Chondrocyte (in vitro differentiated cells): ENCODE results near the gene ITPR1. TPM values are rescaled to one million over a fixed set of nuclear protein-coding genes. Genes with fewer than 3 reads are reported as not detected.

ENCODE experiments used
- DNase-seq: peaks from one replicate; pipeline ENCODE4 v3.0.0; 2021; ENCODE audit warnings: mixed read lengths, low spot score
- H3K27ac Mint-ChIP-seq: one replicate; pipeline ENCODE4 v1.8.0; 2021; ENCODE audit warnings: mild to moderate bottlenecking, moderate library complexity, mixed read lengths; ENCODE audit not compliant: unreplicated experiment
- H3K27me3 Mint-ChIP-seq: 2 replicates; pipeline ENCODE4 v1.8.0; 2021; ENCODE audit warnings: low read depth, mixed read lengths
- H3K36me3 Mint-ChIP-seq: 2 replicates; pipeline ENCODE4 v1.8.0; 2021; ENCODE audit warnings: low read depth, mixed read lengths
- H3K4me1 Mint-ChIP-seq: 2 replicates; pipeline ENCODE4 v1.8.0; 2021; ENCODE audit warnings: low read depth, mild to moderate bottlenecking, mixed read lengths
- H3K4me3 Mint-ChIP-seq: one replicate; pipeline ENCODE4 v1.8.0; 2021; ENCODE audit warnings: mild to moderate bottlenecking, moderate library complexity, mixed read lengths; ENCODE audit not compliant: unreplicated experiment
- H3K9me3 Mint-ChIP-seq: 2 replicates; pipeline ENCODE4 v1.8.0; 2021; ENCODE audit warnings: low read depth, mixed read lengths
- total RNA-seq: library from RNA; stranded (reverse); gene quantifications from 3 replicates; pipeline ENCODE4 v1.2.1, GENCODE V29; 2021
- TF ChIP-seq, protein P1 (sequence below): fragments of 200-600 bp; sonication (generic); IDR thresholded peaks from 2 replicates; pipeline ENCODE4 v1.5.0; 2021; ENCODE audit warnings: antibody characterized with exemption, mild to moderate bottlenecking, moderate library complexity

The ITPR1 gene
- total RNA-seq, 1 donor from 2014 or later: 45.0 TPM

- Mint-ChIP-seq H3K36me3 (peaks cover 3% of the 10 kb centered on the region), H3K4me1 (peaks cover 70% of the 10 kb centered on the region), H3K4me3 (no peak overlapping the region), H3K27me3 (no peaks in the 10 kb centered on the region), H3K27ac (no peak overlapping the region), H3K9me3 (no peaks in the 10 kb centered on the region)
- DNase-seq: no peak
- TF ChIP-seq, protein P1, sequence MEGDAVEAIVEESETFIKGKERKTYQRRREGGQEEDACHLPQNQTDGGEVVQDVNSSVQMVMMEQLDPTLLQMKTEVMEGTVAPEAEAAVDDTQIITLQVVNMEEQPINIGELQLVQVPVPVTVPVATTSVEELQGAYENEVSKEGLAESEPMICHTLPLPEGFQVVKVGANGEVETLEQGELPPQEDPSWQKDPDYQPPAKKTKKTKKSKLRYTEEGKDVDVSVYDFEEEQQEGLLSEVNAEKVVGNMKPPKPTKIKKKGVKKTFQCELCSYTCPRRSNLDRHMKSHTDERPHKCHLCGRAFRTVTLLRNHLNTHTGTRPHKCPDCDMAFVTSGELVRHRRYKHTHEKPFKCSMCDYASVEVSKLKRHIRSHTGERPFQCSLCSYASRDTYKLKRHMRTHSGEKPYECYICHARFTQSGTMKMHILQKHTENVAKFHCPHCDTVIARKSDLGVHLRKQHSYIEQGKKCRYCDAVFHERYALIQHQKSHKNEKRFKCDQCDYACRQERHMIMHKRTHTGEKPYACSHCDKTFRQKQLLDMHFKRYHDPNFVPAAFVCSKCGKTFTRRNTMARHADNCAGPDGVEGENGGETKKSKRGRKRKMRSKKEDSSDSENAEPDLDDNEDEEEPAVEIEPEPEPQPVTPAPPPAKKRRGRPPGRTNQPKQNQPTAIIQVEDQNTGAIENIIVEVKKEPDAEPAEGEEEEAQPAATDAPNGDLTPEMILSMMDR: no peak
Measured at GRCh38 chr3:4719046-4719501, 225.9 kb downstream of the ITPR1 start.

- peaks cover 72% of the 10 kb centered on the region for H3K4me1 Mint-ChIP-seq
- H3K36me3 Mint-ChIP-seq: peaks cover 5% of the 10 kb centered on the region
- TF ChIP-seq, protein P1: peak; percentile 73
- DNase-seq: no peak
- no peaks in the 10 kb centered on the region for H3K27me3 Mint-ChIP-seq
- H3K9me3 Mint-ChIP-seq: no peaks in the 10 kb centered on the region
- no peak overlapping the region for H3K4me3 Mint-ChIP-seq
- H3K27ac Mint-ChIP-seq: peak overlapping the region; percentile 70
Measured at GRCh38 chr3:4720316-4721075, 227.3 kb downstream of the ITPR1 start.

GRCh38 chr3:4721511-4721911, 228.4 kb downstream of the ITPR1 start:
- DNase-seq: no peak
- Mint-ChIP-seq H3K36me3 (peaks cover 8% of the 10 kb centered on the region), H3K27ac (peak overlapping the region; percentile 84), H3K4me3 (no peak overlapping the region), H3K27me3 (no peaks in the 10 kb centered on the region), H3K9me3 (no peaks in the 10 kb centered on the region), H3K4me1 (peaks cover 68% of the 10 kb centered on the region)
- TF ChIP-seq, protein P1: no peak

GRCh38 chr3:4722103-4722502, 229.0 kb downstream of the ITPR1 start:
- H3K36me3 Mint-ChIP-seq: peaks cover 9% of the 10 kb centered on the region
- TF ChIP-seq, protein P1: peak; percentile 80
- no peaks in the 10 kb centered on the region for H3K27me3 Mint-ChIP-seq
- DNase-seq: no peak
- peaks cover 64% of the 10 kb centered on the region for H3K4me1 Mint-ChIP-seq
- H3K27ac Mint-ChIP-seq: peak overlapping the region; percentile 84
- no peak overlapping the region for H3K4me3 Mint-ChIP-seq
- no peaks in the 10 kb centered on the region for H3K9me3 Mint-ChIP-seq

- TF ChIP-seq, protein P1: no peak
- Mint-ChIP-seq H3K27ac (no peak overlapping the region), H3K36me3 (peaks cover 12% of the 10 kb centered on the region), H3K9me3 (no peaks in the 10 kb centered on the region), H3K4me1 (peaks cover 48% of the 10 kb centered on the region), H3K27me3 (no peaks in the 10 kb centered on the region), H3K4me3 (no peak overlapping the region)
- DNase-seq: no peak
Measured at GRCh38 chr3:4724051-4724629, 231.0 kb downstream of the ITPR1 start.
